ENCODE data around the gene SRRM5. TPM values are rescaled to one million over a fixed set of nuclear protein-coding genes. Genes with fewer than 3 reads are reported as not detected.
"Not testable (repeated sequence)": the region's sequence is repeated elsewhere in the genome, so short reads cannot be mapped to it uniquely, and the experiment has no call there.

SRRM5 gene
- total RNA-seq, 1 donor from 2014 or later: 0.17 TPM

DNA sequence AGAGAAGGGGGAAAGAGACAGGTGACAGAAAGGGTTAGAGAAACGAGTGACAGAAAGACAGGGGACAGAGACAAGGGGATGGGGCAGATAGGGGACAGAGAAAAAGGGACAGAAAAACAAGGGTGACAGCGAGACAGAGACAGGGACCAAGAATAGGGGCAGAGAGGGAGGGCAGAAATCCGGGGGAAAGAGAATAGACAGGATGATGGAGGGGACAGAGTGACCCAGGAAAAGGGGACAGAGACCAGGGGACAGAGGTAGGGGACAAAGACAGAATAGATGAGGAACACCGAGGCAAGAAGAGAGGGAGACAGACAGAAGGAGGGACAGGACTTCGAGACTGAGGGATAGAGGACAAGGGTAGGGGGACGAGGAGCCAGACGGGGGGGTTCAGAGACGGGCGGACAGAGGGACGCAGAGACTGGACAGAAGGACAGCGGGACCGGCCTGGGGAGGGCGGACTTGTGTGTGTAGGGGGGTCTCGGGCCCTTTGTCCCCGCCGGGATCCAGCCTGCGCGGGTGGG, 27.2 kb downstream of the SRRM5 start:
- DNase-seq: no peak

DNA sequence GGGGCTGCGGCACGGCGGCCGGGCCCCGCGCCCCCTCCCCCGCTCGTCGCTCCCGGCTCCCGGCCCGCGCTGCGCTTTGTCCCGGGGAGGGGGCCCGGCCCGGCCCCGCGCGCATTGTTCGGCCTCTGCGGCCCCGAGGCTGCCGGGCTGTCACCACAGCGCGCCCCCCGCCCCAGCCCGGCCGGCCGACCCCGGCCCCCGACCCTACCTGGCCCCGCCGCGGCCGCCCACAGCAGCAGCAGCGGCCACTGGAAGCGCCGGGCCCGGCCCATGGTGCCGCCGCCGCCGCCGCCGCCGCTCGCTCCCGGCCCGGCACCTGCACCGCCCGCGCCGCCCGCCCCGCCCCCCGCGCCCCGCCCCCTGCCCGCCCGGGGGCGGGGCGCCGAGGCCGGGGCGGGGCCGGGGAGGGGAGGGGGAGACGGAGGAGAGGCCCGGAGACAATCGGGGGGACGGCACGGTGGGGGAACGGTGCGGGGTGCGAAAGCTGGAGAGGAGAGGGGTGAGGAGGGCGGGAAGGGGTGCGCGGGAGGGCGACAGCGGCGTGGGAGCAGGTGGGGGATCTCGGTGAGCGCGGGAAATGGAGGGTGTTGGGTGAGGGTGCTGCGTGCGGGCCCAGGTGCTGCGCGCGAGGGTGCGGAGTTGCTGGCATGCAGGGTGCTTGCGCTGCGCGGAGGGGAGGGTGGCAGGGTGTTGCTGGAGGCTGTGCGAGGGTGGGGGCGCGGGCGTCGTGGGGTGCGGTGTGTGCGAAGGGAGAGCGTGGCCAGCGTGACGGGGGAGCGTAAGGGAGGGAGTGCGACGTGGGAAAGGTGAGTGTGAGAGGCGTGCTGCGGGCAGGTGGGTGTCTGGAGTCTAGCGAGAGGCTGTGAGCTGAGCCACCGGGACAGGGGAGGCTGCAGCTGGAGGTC, 27.9 kb downstream of the SRRM5 start, which contains the start of gene CADM4:
Gene CADM4, minus strand, starts transcription at position 332 of the 905 bp plus-strand sequence. Its CDS starts 60 bp downstream, at position 272.
- DNase-seq: peak; percentile 12

DNA sequence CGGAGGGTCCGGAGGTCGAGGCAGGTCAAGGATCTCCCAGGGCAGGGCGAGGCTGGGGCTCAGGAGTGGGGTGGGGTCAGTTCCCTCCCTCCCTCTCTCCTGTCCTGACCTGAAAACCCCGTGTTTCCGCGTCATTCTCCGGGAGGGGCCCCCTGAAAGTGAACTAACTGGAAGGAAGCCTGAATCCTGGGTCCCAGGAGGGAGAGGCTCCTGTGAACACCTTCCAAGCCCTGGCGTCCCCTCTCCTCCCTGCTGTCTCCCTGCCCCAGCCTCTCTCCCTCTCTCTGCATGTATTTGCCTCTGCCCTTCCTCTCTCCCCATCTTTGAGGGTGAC, 28.5 kb downstream of the SRRM5 start:
- DNase-seq: no peak

DNA sequence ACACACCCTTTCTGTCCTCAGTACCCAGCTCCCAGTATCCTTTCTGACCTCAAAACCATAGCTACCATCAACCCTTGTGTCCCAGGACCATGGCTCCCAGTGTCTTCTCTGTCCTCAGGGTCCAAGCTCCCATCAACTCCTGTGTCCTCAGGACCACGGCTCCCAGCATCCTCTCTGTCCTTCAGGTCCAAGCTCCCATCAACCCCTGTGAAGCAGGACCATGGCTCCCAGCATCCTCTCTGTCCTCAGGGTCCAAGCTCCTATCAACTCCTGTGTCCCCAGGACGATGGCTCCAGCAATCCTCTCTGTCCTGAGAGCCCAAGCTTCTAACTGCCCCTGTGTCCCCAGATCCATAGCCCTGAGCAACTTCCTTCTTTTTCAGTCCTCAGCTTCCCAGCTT, 29.4 kb downstream of the SRRM5 start:
- no peak for DNase-seq

DNA sequence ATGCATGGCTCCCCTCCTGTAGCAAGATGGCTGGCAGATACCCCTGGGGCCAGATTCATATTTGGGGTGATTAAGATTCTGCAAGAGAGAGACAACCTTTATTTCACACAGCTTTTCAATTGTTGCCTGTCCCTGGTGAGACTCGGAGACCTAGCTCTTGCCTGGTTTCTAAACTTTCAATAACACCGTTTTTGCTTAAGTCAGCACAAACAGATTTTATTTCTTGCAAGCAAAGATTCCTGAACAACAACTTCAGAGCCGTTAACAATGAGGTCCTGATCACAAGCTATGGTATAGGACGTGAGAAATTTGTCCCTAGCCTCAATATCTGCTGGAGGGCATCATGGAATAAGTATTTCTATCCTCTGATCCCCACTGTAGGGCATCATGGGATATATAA, 30.6 kb downstream of the SRRM5 start:
- DNase-seq: no peak

DNA sequence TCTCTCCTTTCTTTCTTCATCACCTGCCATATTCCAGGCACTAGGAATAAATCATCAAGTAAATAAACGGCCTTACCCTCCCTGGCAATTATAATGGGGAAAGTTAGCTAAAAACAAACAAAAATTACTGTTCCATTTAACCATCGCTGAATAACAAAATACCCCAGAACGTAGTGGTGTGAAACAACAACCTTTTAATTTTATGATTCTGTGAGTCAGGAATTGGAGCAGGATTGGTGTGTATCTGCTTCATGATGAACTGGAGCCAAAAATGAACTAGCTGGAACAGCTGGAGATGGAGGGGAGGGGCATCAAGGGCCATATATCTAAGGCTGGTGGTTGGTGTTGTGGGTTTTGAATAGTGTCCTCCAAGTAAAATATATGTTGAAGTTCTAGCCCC, 31.4 kb downstream of the SRRM5 start:
- no peak for DNase-seq

DNA sequence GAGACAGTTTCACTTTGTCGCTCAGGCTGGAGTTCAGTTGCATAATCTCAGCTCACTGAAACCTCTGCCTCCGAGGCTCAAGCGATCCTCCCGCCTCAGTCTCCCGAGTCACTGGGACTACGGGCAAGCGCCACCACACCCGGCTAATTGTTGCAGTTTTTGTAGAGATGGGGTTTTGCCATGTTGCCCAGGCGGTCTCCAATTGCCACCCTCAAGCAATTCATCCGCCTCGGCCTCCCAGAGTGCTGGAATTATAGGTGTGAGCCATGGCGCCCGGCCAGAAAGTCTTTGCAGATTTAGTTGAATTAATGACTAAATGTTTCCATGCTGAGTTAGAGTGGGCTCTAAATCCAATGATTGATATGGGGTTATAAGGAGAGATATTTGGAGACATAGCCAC, 32.3 kb downstream of the SRRM5 start:
- DNase-seq: no peak

DNA sequence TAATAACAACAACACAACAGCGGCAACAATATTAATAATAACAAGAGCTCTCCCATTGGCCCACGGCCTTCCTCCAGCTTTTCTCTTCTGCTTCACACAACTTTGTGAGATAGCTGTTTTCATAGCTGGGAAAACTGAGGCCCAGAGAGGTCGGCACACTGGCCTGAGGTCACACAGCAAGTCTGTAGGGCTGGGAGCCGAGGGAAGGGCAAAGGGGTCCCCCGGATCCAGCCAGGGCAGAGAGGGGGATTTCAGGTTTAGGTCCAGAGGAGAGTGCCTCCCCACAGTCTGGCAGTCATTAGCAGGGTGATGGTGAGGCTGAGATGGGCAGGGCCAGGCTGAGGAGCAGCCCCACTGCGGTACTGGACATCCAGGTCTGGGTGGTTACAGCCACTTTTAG, 36.7 kb downstream of the SRRM5 start:
- no peak for DNase-seq

DNA sequence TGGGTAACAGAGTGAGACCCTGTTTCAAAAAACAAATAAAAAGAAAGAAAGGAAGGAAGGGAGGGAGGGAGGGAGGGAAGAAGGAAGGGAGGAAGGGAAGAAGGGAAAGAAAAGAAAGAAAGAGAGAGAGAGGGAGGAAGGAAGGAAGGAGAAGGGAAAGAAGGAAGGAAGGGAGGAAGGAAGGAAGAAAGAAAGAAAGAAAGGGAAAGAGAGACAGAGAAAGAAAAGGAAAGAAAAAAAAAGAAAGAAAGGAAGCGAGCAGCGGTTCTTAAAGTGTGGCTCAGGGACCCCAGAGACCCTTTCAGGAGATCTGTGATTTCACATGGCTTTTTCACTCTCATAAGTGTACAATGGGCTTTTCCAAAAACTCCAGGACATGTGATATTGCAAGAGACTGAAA, 37.6 kb downstream of the SRRM5 start:
- DNase-seq: no peak

DNA sequence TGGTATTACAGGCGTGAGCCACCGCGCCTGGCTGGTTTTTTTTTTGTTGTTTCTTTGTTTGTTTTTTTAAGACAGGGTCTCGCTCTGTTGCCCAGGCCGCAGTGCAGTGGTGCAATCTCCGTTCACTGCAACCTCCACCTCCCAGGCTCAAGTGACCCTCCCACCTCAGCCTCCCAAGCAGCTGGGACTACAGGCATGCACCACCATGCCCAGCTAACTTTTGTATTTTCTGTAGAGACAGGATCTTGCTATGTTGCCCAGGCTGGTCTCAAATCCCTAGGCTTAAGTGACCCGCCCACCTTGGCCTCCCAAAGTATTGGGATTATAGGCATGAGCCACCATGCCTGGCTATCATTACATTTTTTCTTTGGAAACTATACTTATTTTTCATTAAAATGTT, 38.4 kb downstream of the SRRM5 start:
- not testable (repeated sequence) for DNase-seq

DNA sequence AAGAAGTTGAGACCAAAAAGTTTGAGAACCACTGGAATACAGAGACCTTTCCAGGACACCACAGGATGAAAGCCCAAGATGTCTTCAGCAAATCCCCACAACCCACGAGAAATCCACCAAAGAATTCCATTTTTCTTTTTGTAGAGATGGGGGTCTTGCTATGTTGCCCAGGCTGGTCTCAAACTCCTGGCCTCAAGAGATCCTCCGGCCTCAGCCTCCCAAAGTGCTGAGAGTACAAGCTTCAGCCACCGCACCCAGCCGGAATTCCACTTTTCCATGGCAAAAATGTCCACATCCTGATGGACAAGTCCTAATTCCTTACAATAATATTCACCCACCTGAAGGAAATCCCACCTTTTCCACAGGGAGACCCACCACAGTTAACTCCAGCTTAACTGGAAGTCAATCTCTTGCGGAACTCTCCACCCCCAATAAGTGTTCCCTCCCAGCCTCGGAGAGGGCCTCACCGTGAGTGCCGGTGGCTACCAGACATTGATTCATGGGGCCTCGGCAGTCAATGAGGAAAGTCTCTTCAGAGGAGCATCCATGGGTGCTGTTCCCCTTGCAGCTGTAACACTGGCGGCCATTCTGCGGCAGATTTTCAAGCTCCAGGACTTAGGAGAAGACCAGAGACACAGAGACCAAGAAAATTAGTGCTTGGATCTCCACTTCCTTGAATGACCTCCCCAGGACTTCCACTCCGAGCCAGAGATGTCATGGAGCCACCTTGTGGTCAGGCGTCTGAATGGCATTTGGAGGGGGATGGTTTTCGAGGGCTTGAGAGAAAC, 40.1 kb downstream of the SRRM5 start:
- peak; percentile 85 for DNase-seq

DNA sequence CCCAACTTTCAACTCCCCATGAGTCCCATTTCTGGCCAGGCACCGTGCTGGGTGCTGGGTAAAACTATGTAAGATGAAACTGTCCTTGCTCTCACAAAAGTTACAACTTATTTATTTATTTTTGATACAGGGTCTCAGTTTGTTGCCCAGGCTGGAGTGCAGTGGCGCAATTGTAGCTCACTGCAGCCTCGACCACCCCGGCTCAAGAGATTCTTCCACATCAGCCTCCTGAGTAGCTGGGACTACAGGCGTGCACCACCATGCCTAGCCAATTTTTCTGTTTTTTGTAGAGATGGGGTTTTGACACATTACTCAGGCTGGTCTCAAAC, 40.6 kb downstream of the SRRM5 start:
- no peak for DNase-seq

DNA sequence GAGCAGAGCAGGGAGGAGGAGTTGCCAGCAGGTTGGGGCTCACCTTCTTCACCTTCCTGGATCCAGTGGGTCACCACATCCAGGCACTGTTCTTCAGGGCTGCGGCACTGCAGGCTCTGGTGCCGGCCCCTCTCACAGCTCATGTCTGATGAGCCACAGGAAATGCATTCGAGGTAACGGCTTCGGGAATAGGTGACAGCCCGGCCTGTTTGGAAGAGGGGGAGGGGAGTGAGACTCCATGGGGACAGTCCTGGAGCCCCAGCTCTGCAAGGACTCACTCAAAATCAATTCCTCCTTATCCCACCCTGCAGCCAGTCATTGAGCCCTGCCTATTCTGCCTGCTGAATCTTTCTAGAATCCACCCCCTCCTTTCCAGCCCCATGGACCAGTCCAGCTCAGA, 44.5 kb downstream of the SRRM5 start:
- DNase-seq: no peak

DNA sequence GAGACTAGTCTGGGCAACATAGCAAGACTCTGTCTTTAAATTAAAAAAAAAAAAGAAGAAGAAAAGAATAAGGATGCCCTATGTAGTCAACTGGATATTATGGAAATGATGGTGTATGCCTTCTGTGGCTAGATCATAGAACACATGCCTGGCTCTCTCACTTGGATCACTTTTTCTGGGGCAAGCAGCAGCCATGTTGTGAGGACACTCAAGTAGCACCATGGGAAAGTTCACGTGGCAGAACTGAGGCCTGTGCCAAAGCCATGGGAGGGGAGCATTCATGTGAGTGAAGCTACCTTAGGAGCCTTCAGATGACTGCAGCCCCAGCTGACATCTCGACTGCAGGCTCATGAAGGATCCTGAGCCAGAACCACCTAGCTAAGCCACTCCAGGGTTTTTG, 46.1 kb downstream of the SRRM5 start:
- no peak for DNase-seq

DNA sequence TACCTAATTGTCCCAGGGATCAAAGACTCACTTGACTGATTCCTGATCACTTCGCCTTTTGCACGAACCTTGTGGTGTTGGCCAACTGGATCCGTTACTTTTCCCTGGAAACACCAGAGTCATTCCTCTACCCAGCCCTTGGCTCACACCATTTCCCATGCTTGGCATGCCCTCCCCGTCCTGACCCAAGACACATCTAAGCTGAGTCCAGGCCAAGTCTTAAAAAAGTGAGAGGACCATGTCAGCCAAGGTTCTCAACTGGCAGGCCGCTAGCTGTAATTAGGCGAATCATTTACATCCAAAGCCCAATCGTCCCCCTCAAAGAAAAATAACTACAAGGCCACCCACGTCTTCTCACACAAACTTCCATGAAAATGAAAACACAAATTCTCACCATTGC, 46.6 kb downstream of the SRRM5 start:
- DNase-seq: no peak

DNA sequence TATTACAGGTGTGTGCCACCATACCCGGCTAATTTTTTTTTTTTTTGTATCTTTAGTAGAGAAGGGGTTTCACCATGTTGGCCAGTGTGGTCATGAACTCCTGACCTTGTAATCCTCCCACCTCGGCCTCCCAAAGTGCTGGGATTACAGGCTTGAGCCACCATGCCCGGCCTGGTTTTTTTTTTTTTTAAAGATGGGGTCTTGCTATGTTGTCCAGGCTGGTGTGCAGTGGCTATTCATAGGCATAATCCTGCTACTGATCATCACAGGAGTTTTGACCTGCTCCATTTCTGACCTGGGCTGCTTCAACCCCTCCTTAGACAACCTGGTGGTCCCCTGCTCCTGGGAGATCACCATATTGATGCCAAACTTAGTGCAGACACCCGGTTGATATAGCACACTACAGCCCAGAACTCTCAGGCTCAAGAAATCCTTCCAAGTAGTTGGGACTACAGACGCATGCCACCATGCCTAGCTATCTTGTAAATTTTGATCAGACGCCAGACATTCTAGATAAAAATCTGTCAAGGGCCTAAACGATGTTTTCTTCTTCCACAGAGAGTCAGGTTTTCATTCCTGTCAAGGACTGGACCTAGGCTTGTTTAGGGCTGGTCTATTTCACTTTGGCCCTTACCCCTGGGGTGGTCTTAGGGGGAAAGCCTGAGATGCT, 48.5 kb downstream of the SRRM5 start:
- DNase-seq: no peak

DNA sequence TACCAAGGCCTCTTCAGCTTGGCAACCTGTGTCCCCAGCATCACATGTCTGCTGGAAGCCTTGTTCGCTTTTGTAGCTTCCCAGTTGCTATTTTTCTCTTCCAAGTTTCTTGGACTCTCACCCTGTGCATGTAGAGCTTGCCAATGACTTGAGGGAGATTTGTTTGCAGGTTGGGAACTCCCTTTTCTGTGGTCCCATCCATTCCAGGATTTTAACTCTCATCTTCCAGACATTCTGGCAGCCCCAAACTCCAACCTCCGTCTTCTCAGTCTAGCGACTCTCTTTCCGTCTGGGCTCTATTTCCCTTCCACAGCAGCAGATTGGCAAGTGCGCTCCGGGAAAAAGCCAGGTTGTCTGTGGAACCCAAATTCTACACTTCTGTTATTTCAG, 49.1 kb downstream of the SRRM5 start:
- DNase-seq: no peak

DNA sequence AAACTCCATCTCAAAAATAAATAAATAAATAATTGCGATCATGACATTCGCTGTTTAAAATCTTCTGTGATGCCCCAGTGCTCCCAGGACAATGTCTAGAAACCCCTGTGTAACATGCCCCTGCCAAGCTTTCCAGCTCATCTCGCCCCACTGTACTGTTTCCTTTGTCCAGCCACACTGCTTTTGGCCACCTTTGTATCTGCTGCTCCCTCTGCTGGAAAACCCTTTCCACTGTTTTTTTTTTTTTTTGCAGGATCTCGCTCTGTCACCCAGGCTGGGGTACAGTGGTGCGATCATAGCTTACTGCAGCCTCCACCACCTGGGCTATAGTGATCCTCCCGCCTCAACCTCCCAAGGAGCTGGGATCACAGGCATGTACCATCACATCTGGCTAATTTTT, 50.6 kb downstream of the SRRM5 start:
- DNase-seq: peak; percentile 53

DNA sequence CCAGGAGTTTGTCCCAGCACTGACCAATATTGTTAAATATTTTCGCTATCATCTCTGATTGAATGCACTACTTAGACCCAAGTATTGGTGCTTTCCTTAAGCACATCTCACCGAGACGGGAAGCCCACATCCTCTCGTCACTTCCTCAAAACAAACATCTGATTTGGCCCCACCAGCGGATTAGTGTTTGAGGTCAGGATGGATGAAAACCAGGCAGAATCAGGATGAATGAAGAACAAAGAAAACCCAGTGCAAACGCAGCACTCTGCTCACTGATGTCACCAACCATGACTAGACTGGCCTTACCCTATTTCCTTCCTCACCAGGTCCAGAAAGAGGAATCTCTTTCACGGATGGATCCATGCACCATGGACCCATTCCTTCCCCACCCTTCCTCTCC, 52.1 kb downstream of the SRRM5 start:
- peak; percentile 89 for DNase-seq

Data from dermis blood vessel endothelial cell (primary cell).